Dermis microvascular lymphatic vessel endothelial cell (primary cell): Measurements from ENCODE around the gene TMEM215. TPM values are rescaled to one million over a fixed set of nuclear protein-coding genes. Genes with fewer than 3 reads are reported as not detected.
"Not testable (repeated sequence)": the region's sequence is repeated elsewhere in the genome, so short reads cannot be mapped to it uniquely, and the experiment has no call there.

ENCODE experiments used
- DNase-seq, 2 donors: peaks; one replicate each; pipeline versions ENCODE4 v3.0.0 to v3.0.0-alpha.2; 2010; ENCODE audit warnings: low read depth in 2 of 2
- total RNA-seq: library from RNA; depleted of rRNA; stranded (reverse); fragments of >200 nt; gene quantifications from 2 replicates; pipeline ENCODE4 v1.2.1, GENCODE V29; 2014

Gene TMEM215, protein sequence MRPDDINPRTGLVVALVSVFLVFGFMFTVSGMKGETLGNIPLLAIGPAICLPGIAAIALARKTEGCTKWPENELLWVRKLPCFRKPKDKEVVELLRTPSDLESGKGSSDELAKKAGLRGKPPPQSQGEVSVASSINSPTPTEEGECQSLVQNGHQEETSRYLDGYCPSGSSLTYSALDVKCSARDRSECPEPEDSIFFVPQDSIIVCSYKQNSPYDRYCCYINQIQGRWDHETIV
- total RNA-seq = not detected in 2 replicates

DNA sequence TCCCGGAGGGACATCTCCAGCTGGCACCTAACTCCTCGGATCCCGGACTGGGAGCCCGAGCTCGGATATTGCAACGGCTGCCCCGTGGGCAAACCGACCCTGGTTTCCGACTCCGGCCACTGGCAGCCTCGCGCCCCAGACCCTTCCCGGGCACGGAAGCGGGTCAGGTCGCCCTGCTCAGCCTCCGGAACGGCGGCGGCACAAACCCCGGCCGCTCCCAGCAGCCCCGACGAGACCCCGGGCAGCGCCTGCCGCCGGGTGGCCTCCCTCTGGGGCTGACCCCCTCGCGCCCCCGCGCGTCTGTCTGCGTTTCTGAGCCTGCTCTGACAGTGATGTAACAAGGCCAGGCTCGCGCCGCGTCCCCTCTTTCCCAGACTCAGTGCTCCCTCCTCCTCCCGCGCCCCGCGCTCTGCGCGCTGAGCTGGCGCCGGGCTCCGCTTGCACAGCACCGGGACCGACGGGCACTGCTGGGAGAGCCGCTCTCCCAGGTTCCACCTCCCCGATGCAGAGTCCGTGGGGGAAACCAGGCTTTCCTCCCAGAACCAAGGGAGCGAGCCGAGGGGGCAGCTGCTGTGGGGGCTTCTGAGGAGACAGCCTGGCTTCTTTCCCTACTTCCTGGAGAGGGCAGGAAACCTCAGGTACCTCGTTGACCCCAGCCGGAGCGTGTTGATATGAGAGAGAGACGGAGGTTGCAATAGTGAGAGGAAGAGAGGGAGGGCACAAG lies at the start of gene TMEM215:
TSS of gene TMEM215 (plus strand) at position 373 of the 724 bp plus-strand sequence. CDS start 644 bp downstream, outside the sequence.
- DNase-seq = no peak

DNA sequence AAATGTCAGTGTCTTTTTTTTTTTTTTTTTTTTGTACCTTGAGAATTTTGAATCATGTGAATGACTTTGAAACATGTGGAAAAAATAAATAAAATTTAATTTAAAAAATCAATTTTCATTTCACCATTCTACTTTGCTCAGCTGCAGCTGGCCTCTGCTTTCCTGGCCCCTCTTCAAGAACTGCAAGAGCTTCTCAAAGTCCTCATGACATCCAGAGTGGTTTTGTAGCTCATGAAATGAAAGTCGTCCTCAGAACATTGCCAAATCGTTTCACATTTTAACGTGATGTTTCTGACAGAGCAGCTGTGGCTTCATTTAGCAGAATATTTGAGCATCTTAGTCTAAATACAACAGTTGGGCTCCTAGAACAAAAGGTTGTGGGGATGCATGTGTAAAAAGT lies 47.9 kb upstream of the TMEM215 start:
- no peak for DNase-seq

DNA sequence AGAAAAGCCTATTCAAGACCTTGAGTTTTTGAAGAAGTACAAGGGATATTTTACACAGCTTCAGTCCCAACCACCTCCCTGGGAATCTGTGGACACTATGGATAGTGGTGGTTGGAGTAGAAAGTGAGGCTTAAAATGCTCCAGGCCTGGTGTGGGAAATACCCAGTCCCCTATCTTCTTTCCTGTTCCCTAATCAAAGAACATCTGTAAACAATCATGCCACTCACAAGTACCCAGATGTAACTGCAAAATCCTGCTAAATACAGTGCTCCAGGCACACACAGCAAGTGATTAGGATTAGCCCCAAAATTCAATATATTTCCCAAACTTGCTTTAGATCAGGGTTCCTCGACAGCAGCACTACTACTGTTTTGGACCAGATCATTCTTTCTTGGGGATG lies 46.0 kb upstream of the TMEM215 start:
- DNase-seq = no peak

DNA sequence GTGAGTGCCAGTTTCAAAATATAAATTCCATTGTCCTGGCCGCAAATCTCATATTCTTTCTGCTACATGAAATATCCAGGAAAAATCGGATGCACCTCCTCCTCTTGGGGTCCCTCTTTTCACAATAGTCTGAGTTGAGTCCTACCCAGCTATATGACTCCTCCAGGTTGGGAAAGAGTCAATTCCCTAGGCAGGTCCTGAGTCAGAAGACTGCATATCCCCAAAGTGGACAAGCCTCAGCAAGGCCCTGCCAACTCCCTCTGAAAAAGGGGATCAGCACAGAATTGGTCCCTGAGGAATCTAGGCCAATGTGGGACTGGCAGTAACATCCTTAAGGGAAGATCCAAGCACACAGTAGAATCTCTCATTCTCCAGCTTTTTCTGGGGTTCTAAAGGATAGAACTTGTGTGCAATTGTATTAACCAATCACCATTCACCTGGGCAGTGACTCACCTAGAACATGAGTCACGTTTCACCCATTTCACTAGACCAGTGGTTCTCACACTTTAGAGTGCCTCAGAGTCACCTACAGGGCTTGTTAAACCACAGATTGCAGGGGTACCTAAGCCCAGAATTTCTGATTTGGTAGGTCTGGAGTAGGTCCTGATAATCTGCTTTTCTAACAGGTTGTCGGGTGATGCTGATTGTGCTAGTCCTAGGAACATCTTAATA lies 44.7 kb upstream of the TMEM215 start:
- no peak for DNase-seq

DNA sequence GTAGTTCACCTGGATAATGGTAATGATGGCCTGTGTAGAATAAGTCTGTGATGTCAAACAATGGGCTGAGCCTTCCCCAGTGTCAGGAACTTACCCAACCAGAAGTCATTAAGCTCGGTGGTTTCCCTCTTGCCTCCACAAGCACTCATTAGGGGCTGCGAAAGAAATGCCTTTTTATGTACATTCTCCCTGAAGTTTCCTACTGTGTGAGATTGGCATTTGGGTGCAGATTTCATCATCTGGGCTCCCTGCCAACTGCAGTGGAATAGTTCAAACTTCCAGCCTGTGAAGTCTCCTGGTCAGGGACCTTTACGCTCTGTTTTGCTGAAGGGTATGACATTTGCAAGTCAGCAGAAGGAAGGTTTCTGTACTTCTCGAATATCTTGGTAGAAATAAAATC lies 41.6 kb upstream of the TMEM215 start:
- peak in 1 of 2 donors; percentile 3 for DNase-seq

DNA sequence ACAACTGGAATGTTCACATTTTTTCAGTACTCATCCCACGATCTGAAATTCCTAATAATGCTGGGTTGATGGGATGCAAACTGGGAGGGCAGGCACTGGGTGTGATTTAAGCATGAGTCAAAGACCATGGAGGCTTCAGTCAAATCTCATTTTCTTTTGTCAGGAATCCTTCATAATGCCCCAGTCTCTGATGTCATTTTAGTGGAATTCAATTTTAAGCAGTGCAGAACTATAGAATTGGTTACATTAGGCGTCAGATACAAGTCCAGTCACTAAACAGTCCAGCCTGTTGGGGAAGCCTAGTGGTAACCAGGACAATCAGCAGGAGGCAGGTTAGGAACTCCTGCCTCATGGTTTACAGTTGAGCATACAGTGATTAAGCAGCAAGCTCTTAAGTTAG lies 41.0 kb upstream of the TMEM215 start:
- no peak for DNase-seq

DNA sequence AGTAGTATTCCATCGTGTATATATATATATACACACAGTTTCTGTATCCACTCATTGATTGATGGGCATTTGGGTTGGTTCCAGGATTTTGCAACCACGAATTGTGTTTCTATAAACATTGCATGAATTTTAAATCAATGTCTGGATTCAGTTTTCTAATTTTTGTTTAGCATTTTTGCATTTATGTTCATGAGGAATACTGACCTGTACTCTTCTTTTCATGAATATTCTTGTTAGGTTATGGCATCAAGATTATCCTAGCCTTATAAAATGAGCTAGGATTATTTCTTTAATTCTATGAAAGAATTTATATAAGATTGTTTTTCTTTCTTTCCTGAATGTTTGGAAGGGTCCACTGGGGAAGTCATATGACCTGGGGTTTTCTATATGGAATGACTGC lies 35.3 kb upstream of the TMEM215 start:
- DNase-seq = no peak

DNA sequence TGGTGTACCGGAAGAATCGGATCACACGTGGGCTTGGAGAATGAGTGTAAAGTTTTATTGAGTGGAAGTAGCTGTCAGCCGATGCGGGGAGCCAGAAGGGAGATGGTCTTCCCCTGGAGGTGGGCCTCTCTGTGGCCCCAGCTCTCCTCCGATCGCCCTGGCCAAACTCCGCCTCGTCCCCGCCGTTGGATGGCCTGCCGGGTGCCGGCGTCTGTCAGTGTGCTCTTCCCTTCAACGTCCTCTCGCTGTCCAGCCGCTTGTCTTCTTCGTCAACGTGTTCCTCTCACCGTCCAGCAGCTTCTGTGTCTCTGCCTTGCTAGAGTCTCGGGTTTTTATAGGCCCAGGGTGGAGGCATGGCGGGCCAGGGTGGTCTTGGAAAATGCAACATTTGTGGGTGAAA lies 27.6 kb upstream of the TMEM215 start:
- DNase-seq = no peak

DNA sequence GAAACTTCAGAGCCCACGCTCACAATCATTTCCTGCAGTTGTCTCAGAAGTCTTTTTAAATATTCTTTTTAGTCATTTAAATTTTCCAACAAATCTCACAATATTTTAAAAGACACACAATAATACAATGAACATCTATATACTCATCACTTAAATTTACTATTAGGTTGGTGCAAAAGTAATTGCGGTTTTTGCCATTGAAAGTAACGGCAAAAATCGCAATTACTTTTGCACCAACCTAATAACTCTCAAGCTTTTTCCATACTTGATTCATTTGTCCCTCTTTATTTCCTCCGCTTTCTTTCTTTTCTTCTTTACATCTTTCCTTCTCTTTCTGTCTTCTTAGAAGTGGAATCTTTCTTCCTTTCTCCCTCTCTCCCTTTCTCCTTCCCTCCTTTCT lies 19.2 kb upstream of the TMEM215 start:
- no peak for DNase-seq

DNA sequence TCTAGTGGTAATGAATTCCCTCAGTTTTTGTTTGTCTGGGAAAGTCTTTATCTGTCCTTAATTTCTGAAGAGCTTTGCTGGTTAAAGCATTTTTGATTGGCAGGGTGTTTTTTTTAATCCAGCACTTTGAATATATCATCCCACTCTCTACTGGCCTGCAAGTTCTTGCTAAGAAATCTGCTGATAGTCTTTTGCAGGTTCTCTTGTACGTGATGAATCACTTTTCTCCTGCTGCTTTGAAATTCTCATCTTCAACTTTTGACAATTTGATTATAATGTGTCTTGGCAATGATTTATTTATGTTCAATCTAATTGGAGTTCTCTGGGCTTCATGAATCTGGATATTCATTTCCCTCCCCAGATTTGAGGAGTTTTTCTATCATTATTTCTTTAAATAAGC lies 8.1 kb upstream of the TMEM215 start:
- DNase-seq = no peak

DNA sequence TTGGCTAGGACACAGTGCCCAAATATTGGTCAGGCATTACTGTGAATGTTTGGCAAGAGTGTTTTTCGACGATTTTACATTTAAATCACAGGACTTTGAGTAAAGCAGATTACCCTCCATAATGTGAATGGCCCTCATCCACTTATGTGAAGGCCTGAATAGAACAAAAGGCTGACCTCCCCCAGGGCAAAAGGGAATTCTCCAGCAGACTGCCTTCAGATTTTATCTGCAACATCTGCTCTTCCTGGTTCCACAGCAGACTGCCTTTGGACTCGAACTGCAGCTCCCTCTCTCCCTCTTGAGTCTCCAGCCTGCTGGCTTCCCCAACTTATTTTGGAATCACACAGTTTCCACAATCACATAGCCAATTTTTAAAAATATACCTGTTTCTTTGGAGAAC lies 7.1 kb upstream of the TMEM215 start:
- no peak for DNase-seq

DNA sequence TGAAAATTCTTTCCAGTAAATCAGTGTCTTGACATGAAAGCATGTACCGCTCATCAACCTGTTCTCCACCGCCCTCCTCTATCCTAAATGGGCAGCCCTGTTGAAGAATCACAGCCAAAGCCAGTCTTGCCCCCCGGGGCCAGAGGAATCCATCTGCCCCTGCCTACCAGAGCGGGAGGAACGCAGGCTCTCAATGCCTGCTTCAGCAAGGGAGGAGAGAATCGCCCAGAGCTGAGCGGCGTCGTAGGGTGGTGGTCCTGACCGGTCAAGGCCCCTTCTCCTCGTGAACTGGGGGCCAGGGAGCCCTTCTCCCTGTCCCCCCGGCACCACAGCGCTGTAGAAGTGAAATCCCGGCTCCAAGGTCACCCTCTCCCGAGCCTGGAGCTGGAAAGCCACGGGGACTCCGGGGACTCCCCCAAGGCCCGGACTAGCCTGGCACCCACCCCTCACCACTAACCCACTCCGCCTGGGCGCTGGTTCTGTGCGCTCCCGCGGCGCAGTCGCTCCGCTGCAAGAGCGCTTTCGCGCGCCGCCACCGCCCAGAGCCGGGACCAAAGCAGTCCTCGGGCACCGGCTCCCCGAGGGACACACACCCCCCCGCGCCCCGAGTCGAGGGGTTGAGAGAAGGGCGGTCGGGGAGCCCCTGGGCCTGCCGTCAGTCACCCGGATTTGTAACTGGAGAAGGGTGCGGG lies 718 bp upstream of the TMEM215 start:
- DNase-seq = no peak

DNA sequence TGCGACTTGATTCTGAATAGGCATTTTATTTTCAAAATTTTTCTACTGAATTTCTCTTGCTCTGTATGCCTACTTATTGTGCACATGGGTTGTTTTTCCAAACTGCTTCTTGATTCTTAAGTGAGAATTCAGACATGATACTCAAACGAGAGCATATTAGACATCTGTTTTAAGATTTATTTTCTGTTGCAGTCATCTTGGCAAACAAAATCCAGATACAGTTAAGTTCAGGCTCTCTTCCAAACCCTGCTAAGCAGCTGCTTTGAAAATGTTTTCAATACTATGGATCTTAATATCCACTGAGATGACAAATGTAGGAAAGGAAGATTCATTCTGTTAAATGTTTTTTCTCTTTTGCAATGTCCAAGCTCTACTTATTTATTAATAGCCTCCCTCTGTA lies 4.5 kb downstream of the TMEM215 start:
- DNase-seq = no peak

DNA sequence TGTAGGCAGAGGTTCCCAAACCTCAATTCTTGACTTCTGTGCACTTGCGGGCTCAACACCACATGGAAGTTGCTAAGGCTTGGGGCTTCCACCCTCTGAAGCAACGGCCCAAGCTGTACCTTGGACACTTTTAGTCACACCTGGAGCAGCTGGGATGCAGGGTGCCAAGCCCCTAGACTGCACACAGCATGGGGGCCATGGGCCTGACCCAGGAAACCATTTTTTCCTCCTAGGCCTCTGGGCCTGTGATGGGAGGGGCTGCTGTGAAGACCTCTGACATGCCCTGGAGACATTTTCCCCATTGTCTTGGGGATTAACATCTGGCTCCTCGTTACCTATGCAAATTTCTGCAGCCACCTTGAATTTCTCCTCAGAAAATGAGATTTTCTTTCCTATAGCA lies 12.7 kb downstream of the TMEM215 start:
- DNase-seq = not testable (repeated sequence)

DNA sequence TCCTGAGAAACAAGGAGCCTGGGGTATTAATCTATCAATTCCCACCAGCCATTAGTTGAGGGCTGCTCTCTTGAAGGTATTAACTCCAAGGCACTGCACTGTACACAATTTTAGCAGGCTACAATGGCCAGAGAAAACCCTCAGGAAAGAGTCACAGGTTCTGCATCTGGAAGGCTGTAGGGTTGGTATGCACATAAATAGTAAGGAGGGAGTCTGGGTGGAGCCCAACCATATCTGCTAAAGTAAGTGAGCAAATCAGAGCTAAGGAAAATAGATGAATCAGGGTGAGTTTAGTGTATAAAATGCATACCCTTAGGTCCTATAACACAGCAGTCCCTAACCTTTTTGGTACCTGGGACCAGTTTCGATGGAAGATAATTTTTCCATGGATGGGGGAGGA lies 18.2 kb downstream of the TMEM215 start:
- DNase-seq = no peak

DNA sequence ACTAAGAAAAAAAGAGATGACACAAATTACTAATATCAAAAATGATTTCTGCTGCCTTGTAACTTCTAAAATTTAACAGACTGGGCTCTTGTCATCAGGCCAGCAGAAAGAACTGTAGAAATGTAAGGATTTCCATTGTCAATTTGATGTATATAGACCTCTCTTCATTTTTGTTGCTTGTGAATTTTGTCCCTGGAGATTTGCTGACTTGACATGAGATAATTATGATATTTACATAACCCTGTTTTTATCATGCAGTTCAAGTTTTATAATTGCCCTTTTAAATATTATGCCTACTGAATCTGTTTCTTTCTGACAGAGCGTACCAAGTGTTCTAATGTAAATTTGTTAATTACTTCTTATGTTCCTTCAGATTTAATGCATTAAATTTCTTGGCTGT lies 23.9 kb downstream of the TMEM215 start:
- DNase-seq = no peak

DNA sequence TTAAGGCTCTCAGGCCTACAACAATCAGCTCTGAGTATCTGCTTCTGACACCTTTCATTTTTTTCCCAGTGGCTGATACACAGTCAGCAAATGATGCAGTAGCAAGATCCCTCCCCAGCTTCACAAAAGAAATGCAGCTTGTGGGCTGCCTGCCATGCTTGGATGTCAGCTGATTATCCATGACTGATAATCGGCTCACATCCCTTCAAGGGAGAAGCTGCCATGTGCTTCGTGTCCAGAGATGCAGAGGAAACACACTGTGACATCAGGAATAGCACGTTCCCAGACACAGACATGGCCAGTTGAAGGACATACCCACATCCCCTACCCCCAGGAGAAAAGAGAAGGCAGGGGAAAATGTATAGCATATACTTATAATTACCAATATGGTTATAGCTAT lies 27.9 kb downstream of the TMEM215 start:
- DNase-seq = no peak

DNA sequence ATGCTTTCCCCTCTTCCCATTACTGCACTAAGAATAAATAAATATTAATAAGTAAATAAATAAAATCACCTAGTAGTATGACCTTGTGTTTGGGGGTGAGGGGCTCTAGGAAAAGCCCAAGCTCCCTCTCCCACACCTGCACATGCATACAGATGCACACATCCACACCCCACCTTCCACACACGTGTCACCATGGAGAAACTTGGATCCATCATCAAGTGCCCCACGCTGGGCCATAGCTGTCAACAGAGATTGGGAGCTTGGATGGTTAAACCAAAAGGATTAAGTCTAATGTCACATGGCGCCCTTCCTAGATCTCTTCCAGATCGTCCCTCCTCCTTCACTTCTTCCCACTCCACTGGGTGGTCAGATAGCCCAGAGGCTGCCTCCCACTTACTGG lies 37.0 kb downstream of the TMEM215 start:
- no peak for DNase-seq

DNA sequence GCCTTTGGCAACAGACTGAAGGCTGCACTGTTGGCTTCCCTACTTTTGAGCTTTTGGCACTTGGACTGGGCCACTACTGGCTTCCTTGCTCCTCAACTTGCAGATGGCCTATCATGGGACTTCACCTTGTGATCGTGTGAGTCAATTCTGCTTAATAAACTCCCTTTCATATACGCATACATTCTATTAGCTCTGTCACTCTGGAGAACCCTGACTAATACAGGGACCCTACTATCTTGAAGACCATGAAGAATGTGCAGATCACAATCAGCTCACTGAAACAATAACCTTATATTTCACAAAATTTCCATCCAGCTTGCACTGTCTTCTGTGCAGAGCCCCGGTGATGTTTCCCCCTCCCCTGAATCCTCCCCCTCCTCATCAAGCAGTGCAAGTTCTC lies 39.8 kb downstream of the TMEM215 start:
- DNase-seq = no peak

DNA sequence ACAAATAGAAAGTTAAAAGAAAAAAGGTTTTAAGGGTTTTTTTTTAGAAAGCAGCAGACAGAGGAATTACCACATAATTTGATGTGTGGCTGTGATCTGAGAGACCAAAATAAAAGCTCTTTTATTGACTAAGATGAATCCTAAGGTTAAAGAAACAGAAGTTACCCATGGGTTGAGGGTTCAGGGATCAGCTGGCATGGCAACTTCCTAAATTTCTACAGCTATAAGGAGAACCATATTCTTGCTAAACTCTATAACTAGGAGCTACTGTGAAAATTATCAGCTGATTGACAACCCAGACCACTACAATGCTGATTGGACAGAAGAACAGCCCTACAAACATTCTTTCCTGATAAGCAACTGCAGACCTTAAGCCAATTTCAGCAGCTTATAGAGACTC lies 40.2 kb downstream of the TMEM215 start:
- no peak for DNase-seq

DNA sequence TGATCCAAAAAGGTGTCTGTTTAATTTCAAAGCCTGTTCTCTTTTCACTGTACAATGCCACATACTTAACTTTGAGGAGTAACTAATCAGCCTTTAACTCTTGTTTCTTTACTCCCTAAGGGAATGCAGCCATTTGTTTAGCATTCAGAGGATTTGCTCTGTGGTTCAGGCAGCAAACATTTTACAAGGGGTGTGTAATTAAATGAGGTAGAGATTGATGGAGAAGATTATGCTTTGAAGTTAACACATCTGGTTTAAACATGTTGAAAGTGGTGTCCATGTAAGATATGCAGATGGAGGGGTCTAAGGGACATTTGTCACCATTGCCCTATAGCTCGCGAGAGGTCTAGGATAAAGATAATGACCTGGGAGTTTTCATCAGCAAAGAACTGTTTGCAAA lies 41.9 kb downstream of the TMEM215 start:
- DNase-seq = no peak

DNA sequence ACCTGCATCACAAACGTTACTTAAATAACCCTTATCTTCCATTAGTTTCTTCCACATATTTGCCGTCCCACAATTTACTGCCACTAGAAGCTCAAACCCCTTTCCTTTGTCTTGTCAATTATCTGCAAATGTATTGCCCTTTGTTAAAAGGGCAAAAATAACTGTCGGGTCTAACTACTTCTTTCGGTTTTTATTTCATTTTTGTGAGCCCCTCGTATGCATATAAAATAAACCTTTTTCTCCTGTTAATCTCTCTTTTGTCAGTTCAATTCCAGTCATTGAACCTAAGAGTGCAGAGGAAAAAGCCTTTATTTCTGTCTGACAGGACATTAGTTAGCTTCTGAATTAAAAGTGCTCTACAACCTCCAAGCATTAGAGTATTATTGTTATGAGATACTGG lies 45.5 kb downstream of the TMEM215 start:
- DNase-seq = no peak
